ENCODE measurements around the gene SYT2.

The SYT2 gene

DNA sequence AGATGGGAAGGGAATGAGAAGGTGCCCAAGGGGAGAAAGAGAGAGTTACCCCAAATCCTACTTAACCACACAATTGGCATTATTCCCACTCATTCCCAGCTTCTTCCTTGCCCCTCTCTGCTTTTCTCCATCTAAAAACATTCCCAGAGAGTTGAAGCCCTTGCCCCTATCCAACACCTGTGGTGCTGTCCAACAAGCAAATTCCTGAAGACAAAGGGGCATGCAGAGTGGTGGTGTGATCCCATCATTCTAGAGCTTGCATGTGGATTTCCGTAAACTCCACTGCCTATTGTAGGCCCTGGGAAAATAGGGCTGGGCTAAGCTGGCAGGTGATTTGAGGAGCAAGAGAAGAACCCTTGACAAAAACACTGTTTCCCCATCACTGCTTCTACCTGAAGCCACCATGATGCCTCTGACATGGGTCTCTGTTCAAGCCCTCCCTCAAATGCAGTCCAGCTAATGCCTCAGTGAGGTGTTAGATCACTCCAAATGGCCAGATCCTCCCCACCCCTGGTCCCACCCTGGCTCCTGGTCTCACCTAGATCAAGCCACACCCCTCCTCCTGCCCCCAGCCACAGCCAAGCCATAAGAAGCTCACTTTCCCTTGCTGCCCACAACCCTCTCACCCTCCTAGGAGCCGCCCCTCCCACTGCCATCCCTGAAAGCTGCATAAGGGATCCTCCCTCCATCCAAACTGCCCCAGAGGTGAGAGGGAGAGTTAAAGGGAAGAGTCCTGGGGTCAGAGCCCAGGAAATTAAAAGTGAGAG is 29.5 kb downstream of the SYT2 start:
- DNase-seq (ENCODE audit: extremely low read depth in 1 of 2, low read depth in 1 of 2): no peak

DNA sequence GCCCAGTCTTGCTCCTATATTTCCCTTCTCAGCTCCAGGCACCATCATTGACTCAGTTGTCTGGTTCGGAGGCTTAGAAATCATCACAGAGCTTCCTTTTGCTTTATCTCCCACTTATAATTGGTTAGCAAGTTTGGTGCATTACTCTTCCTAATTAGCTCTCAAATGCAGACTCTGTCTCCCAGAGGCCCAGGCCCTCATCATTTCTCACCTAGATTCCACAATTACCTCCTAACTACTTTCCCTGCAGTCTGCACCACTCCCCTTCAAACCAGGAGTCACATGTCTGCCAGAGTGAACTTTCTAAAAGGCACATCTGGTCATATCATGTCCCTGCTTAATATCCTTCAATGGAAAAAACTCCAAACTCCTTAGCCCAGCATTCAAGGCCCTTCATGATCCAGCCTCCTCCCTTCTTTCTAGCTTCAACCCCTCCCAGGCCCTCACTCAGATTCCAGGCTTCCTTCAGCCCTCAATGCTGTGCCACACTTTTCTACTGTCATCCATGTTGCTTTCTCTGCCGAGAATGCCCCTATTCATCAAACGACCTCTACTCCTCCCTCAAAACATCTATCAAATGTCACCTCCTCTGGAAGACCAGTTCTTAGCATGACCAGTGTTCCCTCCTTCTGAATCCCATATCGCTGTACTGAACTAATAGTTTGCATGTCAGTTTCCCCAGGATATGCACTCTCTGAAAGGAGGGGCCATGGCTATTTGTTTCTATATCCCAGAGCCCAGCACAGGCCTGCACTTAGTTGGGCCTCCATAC is 30.7 kb downstream of the SYT2 start:
- DNase-seq (ENCODE audit: extremely low read depth in 1 of 2, low read depth in 1 of 2): no peak

DNA sequence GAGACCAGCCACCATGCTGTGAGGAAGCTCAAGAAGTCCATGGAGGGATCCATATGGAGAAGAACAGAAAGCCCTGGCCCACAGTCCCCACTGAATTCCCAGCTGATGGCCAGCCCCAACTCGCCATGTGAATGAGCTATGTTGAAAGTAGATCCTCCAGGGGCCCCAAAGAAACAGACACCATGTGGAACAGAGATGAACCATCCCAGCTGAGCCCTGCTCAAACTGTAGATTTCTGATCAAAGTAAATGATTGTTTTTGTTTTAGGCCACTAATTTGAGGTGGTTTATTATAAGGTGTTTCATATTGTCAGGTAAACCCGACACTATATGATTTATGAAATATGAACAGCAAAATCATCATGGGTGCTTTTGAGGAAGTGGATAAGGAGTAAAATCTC is 32.8 kb downstream of the SYT2 start:
- DNase-seq (ENCODE audit: extremely low read depth in 1 of 2, low read depth in 1 of 2): no peak

DNA sequence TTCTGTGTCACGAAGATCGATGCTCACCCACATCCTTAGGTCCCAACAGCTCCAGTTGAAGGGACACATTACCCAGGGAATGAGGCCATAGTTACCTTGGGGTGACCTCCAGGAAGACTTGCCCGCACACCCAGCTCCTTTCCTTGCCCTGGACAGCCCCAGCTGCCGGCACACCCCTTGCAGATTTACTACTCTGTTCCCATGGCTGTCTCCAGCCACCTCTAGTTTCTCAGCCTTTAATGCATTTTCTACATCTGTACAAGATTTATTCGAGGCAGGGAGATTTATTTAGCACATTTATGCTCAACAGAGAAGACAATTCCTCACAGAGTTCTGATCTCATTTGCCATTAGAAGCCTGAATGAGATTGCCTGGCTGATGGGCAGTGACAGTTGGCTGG is 36.7 kb downstream of the SYT2 start:
- DNase-seq (ENCODE audit: extremely low read depth in 1 of 2, low read depth in 1 of 2): no peak

DNA sequence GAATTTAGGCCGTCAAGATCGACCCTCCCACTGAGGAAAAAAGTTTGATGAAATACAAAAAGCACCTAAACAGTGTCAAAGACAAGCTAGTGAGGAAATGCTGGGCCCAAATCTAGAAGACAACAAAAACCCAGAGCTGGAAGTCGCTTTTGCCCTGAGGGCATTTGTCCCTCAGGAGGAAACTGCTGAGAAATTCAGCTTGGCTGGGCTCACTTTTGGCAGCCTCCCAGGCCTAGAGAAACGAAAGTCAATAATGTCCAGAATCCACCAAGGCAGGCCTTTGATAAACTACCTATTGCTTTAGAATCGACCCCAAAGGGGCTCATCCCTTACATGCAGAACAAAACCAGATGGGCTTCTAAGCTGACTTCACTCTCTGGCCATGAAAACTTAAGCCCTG is 38.9 kb downstream of the SYT2 start:
- no peak for DNase-seq (ENCODE audit: extremely low read depth in 1 of 2, low read depth in 1 of 2)

DNA sequence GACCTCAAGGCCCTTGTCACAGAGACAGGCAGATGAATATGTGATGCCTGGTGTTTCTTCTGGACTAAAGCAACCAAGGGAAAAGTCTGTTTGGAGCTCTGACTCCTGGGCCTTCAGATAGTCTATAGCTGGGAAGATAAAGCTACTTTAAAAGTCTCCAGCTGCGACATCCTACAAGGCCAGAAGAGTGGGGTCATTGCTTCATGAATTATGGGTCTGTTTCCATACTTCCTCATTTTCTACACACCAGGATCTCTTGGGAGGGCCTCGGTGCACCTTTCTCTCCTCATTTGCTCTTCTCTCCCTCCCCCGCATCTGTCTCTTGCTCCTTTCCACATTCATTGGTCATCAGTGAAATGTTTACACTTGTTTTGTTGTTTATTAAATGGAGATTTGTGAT is 44.8 kb downstream of the SYT2 start:
- no peak for DNase-seq (ENCODE audit: extremely low read depth in 1 of 2, low read depth in 1 of 2)

DNA sequence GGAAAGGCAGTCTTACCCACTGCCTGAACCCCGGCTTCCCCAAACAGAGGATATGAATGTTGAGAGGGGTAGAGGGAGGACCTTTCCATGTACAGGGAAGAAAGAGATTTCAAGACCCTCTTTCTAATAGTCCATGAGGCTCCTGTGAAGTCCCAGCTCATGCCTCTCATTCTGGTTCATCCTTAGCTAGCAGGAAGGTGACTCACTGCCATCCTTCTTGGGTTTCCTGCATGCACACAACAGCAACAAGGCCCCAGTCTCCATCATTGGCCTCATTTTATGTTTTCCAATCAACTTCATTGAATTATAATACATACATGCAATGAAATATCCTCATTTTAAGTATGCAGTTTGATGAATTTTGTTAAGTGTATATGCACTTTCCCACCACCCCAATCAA is 46.2 kb downstream of the SYT2 start:
- no peak for DNase-seq (ENCODE audit: extremely low read depth in 1 of 2, low read depth in 1 of 2)

DNA sequence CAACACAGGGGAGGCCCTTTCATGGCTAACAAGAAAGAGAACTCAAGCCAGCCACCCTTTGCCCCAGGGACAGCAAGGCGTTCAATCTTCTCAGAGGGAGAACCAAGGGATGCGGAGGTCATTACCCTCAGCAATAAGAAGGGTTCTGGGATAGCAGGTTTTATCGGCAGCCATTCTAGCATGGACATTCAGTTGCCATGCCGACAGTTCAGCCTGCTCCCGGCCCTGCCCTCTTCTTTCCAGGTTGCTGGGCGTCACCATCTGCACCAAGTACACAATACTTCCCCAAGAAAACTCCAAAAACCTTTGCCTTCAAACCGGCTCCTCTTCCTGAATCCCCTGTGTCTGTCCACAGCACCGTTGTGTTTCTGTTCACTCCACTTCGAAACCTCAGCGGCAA is 47.1 kb downstream of the SYT2 start:
- no peak for DNase-seq (ENCODE audit: extremely low read depth in 1 of 2, low read depth in 1 of 2)

DNA sequence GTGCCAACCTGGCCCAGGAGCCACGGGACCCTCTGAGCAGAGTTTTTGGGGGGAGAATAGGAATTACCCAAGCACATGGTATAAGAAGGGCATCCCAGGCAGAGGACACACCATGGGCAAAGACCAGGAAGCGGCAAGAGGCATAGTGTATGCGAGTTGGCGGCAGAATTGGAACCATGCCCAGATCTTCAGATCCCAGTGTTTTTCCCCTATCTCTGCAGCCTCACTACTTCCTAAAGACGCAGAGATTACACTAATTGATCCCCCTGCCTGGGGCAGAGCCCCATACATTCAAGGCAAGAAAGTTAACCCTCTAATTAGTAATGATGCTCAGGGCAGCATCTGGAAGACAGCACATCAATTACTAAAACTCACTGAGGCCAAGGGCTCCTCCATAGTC is 48.2 kb downstream of the SYT2 start:
- no peak for DNase-seq (ENCODE audit: extremely low read depth in 1 of 2, low read depth in 1 of 2)

DNA sequence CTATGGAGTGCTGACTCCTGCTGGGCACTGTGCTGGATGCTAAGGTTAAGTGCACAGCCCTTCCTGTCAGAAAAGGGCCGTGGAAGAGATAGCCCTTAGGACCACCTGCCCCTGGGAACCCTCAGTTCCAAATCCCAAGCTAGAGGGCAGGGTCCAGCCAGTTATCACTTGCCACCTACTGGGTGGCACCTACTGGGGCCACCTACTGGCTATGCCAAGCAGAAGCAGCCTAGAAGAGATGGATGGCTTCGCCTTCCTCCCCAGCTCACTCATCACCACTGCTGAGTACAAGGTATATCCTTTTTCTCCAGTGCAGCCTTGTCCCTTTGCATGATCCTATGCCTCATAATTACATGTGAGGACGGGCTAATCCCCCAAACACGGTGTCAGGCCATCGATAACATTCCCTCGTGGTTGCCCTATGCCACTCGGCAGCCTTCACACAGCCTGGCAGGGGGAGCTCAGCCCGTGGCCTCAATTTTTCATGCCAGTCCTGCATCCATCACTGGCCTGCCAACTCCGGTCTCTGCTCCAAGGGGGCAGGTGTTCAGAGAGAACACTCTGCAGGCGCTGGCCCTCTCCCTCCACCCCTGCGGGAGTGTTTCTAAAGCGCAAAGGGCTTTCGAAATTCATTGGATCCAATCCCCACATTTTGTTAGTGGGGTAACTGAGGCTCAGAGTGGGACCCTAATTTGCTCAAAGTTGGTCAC is 49.0 kb downstream of the SYT2 start:
- DNase-seq (ENCODE audit: extremely low read depth in 1 of 2, low read depth in 1 of 2): no peak

DNA sequence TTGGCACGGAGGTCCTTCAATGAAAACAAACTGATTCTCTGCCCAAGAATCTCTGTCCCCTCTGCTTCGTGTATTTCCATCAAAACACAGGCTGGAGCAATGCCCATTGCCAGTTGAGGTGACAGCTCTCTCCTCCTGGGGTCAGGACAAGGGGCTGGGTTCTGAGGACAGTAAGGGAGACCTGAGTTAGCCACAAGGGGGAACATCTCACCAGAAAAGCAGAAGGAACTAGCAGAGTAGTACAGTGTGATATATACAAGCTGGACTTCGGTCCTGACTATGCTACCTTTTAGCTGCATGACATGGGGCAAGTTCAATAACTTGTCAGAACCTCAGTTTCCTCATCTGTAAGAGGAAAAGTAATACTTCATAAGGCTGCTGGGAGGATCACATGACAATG is 50.3 kb downstream of the SYT2 start:
- DNase-seq (ENCODE audit: extremely low read depth in 1 of 2, low read depth in 1 of 2): no peak

DNA sequence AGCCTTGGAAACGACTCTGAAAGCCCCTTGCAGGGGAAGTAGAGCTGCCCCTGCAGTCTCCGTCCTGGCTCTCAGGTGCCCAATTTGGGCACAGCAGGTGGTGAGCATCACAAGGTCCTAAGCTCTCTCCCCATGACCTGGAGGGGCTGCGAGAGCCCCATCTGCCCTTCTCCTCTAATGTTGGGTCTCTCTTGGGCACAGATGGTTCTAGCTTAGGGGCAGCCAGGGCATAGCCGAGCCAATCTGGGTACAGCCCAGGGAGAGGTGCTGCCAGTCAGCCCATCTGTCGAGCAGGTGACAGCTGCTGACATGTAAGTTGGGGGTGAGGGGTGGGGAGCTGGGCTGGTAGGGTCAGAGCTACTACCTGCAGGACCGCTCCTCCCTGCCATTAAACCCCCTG is 50.7 kb downstream of the SYT2 start:
- no peak for DNase-seq (ENCODE audit: extremely low read depth in 1 of 2, low read depth in 1 of 2)

DNA sequence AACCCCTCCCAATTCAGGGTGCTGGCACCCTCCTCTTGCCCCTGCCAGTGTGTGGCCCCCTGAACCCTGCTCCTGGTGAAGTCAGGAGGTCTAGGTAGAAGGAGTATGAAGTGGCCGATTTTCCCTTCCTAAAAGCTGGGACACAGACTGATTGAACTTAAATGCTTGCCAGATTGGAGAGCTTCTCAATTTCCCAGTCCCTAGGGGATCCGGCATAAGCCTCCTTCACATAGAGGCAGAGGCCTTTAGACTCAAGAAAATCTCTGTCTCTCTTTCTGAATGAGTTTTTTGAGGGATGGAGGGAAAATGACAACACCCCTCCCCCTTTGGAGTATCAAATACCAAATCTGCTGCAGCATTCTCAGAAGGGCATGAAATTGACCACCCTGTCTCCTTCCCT is 51.5 kb downstream of the SYT2 start:
- DNase-seq (ENCODE audit: extremely low read depth in 1 of 2, low read depth in 1 of 2): no peak

DNA sequence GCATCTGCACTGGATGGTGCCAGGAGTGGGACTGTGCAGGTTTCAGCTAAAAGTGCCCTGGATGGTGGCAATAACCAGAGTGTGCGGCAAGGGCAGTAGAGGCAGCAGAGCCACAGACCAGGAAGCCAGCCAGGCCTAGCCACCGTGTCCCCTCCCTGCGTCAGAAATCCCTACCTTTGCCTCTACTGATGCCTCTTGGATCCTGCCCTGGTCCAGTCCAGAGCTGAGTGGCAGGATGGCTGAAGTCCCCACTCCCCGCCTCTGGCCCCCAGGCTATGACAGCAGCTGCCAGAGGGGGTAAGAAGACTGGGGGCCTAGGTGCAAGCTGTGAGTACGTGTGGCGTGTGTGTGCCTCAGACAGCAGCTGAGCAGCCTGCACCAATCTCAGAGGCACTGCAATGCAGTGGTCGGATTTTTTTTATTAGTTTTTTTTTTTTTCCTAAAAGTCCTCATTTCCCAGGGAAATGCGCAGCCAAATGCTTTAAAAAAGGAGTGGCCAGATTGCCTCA is 51.9 kb downstream of the SYT2 start:
- no peak for DNase-seq (ENCODE audit: extremely low read depth in 1 of 2, low read depth in 1 of 2)

DNA sequence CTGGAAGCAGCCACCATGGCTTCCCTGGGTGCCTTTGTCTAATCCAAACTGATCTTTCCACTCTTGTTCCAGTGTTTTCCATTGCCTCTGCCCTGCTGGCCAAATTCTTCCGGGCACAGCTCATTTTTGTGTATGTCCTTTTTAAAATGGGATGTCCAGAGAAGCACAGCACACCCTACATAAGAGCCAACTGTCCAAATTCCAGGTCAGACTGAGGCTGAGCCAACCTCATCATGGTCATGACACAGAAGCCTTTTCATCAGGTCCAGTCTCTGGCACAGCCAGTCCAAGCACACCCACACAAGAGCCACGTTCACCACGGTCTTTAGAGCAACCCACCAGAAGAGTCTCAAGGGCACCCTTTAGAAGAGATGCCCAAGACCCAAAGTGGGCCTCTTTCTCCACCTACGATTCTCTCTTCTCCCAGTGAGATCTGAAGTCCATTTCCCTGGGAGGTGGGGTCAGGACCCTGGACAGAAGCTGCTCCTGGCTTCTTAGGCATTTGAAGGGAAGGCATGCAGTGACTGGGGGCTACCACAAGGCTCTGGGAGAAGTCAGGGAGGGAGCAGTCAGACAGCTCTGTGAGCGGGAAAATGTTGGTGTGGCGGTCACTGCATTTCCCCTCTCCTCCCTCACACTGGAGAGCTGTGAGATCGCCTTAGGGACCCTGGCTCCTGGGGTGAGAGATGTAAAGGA is 53.2 kb downstream of the SYT2 start:
- DNase-seq (ENCODE audit: extremely low read depth in 1 of 2, low read depth in 1 of 2): no peak

DNA sequence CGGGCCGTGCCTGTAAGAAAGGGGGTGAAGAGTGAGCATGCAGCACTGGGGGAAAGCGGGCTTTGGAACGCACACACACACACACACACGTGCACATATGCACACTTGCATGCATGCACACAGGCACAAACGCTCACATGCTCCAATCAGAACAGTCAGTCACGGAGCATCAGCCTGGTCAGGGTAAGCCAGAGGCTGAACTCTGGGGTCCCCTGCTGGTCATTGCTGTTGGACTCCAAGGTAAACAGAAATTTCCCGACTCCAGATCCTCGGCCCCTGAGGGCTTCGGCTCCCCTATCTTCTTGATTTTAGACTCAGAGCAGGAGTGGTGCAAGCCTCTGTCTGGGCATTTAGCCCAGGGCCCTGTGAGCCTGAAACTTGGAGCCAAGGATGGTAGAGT is 54.2 kb downstream of the SYT2 start:
- DNase-seq (ENCODE audit: extremely low read depth in 1 of 2, low read depth in 1 of 2): no peak

DNA sequence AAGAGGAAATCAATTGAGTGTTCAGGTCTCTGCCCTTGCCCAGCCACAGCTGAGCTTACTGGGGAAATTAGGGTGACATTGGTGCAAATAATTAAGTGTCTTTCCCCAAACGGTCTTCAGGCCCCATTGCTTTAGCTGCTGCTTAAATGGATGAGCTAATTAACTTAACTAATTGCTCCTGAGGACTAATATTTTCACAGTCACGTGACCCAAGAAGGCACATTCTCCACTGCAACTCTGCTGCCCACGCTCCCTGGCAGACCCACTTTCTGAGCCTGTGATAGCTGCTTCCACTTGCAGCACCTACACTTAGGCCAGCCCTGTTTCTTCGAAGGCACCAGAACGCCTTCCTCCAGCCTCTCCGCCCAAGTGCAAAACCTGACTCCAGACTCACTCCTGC is 56.2 kb downstream of the SYT2 start:
- no peak for DNase-seq (ENCODE audit: extremely low read depth in 1 of 2, low read depth in 1 of 2)

DNA sequence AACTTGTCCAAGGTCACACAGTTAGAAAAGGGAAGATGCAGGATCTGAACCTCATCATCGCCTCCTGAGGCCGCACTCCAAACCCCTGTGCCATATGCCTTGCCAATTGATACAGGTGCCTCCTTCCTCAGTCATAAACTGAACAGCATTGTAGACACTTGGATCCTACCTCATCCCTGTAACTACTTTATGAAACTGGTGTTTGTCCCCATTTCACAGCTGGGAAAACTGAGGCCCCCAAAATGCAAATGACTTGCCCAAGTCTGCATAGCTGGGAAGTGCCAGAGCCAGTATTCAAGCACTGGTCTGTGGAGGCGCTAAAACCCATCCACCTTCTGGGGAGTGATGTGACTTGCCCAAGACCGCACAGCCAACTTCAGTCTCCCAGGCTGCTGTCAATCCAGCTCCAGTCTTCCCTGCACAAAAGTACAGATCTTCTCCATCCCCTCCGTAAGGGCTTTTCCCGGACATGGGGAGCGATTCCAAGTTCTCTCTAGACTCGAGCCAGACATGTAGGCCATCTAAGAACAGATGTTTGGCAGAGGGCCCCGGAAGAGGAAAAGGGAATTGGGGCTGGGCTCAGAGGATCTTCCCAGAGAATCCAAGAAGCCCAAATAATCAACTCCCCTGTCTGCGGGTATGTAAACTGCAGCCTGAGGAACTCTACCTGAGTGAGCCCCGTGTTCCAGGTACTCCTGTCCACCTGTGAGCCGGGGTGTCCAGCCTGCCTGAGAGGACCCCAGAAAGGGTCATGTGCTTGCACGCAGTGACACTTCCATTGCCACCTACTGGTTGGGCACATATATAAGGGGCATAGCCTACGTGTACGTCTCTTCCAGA is 60.5 kb downstream of the SYT2 start:
- no peak for DNase-seq (ENCODE audit: extremely low read depth in 1 of 2, low read depth in 1 of 2)

DNA sequence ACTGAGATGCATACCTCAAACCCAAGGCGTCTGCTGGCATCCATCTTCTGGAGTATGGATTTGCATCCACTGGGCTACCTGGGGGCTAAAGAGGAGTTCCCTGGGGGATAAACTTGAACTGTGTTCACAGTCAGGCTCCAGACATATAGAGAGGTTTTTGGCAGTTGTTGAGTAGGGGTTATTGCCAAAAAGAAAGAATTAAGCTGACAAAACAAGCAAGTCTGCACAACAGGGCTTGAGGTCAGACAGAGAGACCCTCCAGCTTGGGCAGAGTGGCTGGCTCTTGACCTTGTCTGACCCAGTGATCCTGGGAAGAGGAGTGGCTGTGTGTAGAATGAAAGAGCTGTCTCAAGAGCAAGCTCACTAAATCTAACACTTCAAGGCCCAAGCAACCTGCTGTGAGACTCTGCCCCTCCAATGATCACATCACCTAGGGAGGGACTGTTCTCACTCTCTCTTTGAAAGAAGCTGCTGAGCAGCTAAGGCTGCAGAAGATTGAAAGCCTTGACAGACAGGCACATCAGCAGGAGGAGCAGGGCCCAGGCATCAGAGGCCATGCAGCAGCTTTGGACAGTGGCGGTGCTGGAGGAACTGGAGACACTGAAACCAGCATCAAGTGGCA is 61.5 kb downstream of the SYT2 start:
- DNase-seq (ENCODE audit: extremely low read depth in 1 of 2, low read depth in 1 of 2): no peak

DNA sequence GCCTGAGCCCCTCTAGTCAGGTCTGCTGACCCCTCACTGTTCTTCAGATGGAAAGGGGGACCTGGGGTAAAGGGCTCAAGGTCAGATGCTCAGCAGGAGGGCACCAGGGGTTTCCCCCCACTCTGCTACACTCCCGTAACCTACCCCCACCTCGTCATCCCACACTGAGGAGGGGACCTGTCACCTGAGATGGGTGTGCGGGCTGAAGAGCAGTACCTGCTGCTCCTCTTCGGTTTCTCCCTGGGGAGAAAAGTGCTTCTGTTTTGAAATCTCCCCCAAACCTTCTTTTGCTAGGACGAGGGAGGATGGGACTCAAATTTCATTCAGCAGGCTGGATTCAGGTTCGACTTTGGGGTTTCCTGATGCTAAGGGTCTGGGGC is 65.2 kb downstream of the SYT2 start:
- no peak for DNase-seq (ENCODE audit: extremely low read depth in 1 of 2, low read depth in 1 of 2)

Measured in stimulated activated CD8-positive, alpha-beta memory T cell treated with anti-CD3 and anti-CD28 coated beads, Interleukin-7, amount 100 ng/mL, for 48 hours (primary cell).